NCI-H1092 (cell line): ENCODE data around the gene NSMCE1.

ENCODE experiments used
- DNase-seq: peaks from one replicate; lab custom pipeline; 2025; lab: John Stamatoyannopoulos, UW

Gene NSMCE1

DNA sequence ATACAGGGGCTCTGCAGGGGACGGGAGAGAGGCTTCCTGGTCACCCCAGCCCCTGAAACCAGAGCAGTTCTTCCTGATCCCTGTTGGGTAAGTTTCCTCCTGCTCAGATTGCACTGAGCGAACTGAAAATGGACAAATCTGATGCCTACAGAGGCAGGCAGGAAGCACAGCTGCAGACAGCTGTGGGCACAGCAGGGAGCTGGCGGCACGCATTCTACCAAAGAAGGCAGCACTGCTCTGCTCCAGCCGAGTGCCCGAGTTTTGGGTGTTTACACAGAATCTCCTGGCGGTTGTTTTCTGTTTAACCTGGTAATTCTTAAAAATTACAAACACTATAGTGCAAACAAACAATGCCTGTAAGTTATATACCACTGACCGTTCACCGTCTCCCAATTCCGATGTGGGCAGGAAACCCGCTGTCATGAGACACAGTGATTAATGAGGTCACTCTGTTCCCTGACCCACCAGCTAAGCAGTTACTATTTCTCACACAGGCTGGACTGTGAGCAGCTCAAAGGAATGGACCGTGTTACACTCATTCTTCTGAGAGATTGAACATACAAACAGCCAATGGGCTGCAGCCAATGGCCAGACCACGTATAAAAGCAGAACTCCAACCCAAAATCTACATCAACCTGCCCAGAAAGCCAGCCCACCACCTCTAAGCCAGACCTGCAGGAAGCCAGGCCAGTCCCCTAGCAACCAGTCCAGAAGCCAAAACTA lies 25.5 kb downstream of the NSMCE1 start:
- no peak for DNase-seq

DNA sequence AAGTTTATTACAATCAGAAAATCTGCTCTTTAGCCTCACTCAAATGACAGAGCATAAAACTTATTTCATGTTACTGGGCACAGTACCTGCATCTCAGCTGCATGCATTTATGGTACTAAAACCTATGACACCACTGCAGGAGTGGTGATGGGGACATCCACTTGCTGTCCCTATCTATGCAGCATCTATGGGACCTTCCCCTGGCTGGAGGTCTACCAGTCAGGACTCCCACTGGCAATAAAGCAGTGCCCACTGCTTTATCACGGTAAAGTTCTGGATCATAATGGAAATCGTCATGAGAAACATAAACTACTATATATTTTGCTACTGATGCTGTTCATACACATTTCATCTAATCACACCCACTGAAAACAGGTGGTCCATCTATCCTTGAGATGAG lies 26.2 kb downstream of the NSMCE1 start:
- DNase-seq = no peak

DNA sequence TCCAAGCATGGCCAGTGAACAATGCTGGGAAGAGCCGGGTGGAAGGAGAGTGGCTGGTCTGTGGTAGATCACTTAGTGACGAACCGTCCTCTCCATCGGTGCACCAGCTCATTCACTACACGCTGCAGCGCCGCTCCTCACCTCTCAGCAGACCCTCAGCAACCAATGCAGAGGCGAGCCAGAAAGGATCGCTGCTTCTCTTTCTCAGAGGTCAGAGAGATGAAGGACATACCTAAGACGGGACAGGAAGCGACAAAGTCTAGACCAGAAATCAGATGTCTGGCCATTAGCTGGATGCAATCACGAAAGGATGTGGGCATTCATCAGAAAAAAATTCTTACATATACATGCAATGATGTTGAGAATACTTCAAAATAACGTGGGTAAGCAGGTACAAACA lies 26.9 kb downstream of the NSMCE1 start:
- no peak for DNase-seq

DNA sequence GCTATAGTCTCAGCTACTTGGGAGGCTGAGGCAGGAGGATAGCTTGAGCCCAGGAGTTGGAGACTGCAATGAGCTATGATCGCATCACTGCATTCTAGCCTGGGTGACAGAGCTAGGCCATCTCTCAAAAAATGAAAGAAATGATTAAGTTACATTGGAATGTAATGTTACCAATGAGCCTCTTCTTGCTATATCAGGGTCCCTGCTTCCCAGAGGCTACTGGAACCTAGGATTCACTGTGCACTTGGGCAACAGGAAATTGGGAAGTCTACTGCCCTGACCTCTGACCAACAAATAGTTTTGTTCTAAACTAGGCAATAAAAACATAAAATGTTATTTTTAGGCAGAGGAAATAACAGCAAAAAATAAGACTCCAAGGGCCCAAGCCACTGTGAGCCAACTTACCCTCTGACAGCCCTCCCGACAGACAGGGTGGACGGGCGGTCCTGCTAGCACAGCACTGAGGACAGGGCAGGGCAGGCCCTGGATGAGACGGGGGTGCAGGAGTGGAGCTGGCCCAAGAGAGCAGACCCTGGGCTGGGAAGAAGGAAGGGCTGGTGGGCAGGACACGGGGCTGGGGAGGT lies 27.5 kb downstream of the NSMCE1 start:
- no peak for DNase-seq

DNA sequence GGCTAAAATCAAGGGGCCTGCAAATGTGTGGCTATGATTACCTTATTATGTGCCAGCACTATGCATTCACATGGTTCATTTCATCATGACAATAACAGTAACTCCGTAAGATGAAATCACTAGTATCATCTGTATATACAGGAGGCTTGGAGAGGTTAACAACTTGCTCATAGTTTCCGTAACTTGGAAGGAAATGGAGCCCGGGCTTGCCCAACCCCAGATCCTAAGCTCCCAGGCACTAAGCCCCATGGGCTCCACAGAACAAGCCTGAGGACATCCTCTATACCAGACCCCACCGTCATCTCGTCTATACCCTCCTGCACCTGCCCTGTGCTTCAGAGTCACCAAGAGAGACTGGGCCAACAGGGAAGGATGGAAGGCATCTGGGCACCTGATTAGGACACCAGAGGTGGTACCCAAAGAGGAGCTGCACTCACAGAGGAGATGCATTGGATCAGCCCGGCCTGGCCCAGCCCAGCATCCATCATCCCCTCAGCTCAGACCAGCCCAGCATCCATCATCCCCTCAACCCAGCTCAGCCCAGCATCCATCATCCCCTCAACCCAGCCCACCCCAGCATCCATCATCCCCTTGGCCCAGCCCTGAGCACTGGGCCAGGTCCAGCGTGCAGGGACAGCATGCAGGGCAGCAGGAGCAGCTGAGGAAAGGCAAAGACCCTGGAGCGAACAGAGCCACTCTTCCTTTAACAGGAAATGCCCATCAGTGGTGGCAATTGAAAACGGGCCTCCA lies 28.5 kb downstream of the NSMCE1 start:
- no peak for DNase-seq

DNA sequence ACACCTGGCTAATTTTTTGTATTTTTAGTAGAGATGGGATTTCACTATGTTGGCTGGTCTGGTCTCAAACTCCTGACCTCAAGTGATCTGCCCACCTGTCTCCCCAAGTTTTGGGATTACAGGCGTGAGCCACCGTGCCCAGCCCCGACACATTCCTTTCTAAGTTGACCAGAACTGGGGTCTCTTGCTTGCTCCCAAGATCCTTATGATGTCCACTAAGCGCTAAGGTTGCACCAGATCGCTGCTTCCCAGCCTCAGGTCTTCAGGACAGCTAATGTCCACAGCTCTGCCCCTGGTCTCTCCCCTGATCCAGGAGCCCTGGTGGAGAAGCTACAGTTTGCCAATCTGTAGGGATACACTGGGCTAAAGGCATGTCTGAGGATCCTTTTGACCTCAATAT lies 29.5 kb downstream of the NSMCE1 start:
- no peak for DNase-seq

DNA sequence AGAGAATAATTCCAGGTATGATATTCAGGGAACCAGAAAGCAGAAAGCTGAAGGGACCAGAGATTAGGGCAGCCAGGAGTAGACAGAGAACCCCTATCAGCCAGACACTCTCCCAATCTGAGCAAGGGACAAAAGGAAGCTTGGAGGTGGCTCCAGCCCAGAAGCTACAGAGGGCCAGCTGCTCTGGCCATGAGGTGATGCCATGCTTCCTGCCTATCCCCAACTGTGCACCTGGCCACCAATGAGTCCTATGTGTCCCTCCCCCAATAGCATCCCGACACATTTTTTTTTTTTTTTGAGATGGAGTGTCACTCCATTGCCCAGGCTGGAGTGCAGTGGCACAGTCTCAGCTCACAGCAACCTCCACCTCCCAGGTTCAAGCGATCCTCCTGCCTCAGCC lies 30.0 kb downstream of the NSMCE1 start:
- DNase-seq = no peak

DNA sequence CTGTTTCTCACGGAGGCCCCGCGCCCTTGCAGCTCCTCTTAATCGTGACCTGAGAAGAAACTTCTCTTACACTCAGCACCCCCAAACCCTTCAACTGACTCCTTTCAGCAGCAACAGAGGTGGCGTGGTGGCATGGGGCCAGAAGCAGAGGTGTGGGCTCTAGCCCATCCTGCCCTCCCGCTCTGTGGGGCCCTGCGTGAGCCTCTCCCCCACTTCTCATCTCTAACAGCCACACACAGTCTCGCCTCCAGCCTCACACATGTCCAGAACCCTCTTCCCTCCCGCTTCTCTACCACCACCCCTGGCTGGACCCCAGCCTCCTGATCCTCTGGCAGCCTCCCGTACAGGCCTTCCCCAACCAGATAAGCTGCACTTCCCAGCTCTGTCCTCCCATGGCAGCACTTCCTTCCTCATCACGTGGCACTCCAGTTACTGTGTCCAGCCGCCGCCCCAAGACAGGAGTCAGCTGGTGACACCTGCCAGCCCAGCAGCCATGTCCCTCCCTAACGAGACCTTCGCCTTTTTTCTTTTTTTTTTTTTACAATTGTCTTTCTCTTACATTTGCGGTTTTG lies 30.5 kb downstream of the NSMCE1 start:
- DNase-seq = no peak

DNA sequence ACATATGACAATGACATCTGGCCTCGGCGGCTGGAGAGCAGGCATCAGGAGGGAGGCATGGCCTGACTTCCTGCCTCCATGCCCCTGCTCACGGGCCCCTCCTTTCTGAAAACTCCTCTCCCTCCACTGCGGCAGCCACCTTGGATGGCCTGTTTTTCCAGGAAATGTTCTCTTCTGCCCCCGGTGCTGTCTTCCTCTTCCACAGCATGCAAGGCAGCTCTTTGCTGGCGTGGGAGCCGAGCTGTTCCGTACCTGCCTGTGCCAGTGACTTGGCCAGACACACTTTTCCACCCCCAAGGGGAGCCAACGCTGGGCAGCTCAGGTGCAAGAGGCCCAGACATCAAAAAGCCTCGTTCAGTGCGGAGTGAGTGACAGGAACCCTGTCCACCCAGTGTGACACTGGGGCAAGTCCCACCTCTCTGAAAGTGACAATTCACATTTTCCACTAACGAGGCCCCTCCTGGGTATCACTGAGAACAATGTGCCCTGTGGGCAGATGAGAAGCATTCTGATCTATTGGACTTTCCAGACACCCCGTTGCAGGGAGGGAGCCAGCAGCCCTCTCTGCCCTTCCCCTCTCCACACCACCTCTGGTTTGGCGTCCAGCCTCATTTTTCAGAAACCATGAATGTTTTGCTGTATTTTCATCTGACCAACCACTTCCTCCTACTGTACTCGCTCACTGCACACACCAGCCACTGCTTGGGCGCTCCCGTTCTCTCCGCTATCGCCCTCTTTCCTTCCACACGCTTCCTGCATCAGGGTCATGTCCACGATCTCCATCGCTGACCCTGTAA lies 31.2 kb downstream of the NSMCE1 start:
- no peak for DNase-seq

DNA sequence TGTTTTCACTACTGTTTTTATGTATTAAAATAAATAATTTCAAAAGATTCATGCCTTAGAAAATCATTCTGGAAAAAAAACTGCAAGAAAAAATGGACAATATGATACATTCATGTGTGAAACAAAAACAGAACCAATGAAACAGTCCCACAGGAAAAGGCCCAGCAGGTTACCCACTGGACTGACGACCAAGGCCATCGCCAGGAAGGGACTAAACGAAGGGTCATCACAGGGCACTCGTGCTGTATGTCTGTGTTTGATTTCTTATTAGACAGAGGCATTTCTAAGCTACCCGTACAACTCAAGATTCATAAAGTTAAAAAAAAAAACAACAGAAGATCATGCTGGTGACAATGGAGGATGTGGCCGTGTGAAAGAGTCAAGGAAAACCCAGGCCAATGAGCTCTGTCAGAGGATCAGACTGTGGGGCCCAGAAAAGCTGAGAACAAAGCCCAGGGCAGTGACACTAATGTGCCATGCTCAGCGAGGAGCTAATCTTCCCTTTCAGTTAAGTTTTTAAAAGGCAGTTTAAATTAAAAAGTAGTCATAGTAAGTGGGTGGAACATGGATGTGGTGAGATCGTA lies 31.8 kb downstream of the NSMCE1 start:
- DNase-seq = no peak

DNA sequence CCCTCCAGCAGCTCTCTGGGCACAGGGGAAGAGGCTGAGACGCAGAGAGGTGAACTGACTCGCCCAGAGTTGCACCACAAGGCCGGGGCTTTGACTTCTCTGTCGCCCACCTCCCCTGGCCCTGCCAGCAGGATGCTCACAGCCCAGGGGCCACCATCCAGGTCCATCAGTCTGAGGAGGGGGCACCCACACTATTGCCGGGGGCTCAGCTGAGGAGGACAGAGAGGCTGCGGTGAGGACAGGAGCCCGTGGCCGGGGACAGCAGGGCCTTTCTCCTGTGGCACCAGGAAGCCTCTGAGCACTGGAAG lies 32.7 kb downstream of the NSMCE1 start:
- no peak for DNase-seq

DNA sequence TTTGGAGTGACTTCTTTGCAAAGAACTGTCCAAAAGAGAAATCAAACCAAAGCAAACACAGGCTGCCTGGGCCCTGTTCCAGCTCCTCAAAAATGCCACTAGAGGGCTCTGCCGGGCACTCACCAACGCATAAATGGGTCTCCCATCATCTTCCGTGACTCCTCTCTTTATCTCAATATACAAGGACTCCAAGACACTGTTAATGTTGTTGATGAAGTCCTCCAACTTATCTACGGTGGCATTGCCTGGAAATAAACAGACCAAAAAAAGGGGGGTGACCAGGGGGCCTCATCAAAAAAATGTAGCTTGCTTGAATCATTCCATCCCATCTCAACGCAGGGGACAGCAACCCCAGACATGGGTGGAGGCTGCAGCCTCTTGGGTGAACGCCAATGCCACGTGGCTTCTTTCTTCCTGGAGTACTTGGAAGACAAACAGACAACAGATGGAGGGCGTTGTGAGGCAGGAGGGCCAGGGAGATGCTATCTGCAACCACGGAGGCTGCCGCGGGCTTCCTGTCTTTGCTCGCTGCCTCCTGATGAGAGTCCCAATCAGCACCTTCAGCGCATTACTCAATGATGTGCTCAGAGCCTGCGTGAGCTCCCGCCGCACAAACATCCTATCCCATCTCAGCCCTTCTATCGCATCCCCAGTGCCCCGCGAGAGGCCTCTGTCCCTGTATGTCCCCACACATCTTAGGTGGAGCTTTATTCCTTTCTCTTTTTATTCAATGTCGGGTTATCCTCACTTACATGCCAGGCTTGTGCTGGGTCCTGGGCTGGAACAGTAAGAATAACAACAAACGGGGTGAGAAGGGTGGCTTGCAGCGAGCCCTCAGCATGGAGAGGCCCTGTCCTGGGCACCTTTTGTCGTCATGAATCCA lies 33.3 kb downstream of the NSMCE1 start:
- peak; percentile 74 for DNase-seq

DNA sequence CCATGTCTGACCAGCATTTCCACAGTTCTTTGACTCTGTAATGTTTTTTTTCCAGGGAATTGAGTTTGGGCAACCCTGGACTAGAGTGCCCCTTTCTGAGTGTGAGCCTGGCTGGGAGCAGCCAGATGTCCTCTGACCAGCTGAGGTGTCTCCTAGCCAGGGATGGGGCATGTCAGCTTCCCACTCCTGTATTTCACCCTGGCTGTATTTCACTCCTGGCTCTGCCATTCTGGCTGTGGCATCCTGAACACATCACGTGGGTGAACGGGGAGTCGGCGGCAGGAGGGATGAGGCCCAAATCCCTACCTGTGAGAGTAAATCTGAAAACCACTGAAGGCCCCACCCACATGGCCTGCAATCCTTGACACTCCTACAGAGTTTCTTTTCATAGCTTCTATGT lies 34.0 kb downstream of the NSMCE1 start:
- DNase-seq = no peak

DNA sequence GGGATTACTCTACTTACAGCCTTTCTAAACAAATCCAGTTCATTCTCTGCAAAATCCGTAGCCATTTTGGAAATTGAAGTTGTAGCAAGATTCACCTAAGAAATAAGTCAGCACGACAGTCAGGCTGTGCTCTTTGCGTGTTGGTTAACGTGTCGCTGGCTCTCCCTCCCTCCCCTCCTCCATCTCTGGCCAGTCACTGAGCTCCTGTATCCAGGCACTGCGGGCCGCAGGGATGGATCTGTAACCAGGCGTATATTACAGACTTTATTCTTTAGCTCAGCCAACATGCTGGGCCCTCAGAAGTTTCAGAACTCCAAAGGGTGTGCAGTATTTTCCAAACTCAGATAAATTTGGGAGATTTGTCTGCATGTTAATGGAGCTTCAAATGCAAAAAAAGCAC lies 34.4 kb downstream of the NSMCE1 start:
- no peak for DNase-seq

DNA sequence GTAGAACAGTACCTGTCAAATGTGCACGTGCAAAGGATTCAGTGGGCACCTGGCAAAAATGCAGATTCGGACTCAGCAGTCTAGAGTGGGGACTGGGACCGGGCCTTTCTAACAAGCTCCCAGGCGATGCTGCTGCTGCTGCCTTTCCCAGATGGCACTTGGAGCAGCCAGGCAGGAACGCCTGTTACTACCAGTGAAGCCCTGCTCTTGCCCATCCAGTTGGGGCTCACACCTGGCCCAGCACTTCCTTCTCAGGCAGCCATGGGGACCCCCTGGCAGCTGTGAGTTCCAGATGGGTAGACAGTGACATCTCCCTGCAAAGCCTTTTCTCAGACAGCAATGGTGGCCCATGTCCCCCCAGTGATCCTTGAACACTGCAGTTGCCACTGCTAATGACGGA lies 34.8 kb downstream of the NSMCE1 start:
- DNase-seq = no peak

DNA sequence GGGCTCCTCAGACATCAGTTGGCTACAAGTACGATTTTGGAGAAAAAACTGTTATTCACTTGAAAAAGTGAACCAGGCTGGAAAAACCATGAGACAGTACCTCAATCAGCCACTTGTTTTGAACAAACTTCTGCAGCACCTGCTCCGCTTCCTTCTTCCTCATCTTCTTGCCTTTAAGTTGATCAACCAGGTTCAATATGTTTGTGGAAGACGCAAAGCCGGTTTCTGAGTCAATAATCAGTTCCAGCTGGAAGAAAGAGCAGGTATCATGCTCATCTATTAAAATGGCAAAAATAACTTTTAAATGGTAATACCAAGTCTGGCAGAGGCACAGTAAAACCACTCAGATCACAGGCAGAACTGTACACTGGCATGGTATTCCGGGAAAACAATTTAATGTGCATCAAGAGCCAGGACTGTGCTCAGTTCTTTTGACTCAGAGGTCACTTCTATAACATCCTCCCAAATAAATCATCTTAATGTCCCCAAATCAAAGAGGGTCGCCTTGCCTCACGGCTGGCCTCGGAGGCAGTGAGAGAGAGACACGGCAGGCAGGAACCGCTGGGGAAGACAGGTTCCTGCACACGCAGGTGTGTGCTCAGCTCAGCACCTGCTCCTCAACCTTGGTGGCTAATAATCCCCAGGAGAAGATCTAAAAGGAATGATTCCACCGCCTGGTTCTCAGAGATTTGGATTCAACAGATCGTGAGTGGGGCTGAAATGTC lies 35.5 kb downstream of the NSMCE1 start:
- no peak for DNase-seq

DNA sequence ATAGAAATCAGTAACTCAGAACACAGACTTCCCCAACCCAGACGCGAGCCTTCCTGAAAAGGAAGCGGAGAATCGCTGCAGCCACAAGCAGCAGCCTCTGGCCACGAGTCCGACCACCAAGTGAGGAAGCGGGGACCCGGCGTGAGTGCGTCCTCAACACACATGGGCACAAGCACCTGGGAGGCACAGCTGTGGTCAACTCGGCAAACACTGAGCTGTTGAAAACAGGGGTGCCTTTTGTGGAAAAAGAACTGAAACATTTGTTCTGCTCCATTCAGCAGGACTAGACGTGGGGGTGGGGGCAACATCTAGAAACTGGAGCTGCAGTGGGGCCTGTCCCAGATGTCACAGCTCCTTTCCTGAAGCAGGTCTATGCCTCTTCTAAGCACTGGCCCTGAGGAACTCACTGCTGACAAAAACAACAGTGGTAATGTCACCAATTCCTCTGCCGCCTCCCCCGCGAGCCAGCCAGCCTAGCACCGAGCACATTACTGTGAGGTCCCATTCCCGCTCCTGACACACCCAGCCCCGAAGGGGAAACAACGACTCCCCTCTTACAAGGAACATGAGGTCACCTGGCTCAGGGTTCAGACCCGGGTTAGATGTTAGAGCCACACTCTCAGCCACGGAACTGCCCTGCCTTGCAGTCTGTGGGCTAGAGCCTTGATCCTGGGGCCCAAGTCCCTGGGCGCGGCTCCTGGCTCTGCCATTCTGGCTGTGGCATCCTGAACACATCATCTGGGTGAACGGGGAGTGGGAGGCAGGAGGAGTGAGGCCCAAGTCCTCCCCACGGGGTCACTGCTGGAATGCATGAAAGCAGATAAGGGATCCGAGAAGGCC lies 36.3 kb downstream of the NSMCE1 start:
- no peak for DNase-seq

DNA sequence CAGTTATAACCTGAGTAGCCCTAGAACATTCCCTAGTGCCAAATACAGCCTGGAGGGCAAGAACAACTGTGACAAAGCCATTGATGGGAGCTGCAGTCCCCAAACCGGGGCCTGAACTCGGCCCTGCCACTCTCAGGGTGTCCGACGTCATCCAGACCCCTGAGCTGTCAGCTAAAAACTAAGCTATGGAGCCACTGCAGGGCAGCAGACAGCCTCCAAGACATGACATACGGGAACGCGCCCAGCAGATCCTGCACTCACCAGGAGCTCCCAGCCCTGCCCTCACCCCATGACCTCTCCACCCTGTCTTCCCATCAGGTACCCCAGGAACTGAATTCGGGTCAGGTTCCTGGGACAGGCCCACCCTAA lies 36.9 kb downstream of the NSMCE1 start:
- no peak for DNase-seq

DNA sequence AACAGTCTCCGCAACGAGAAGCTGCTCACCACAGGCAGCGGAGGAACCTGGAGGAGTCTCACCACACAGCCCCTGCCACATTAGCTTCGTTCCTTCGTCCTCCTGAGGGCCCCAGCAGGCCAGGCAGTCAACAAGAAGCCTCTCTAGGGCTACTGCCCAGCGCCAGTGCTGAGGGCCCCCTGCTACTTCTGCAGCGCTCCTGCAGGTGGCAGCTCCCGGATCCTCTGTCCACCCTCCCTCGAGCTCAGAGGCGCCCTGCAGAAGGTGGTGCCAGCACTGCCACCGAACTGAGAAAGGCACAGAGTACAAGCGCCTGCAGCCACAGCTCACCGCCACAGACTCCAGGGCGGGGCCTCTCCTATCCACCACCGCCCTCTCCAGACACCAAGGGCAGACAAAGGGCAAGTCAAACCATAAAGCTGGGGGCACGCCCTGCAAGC lies 38.0 kb downstream of the NSMCE1 start:
- DNase-seq = no peak
